Loucy (cell line): ENCODE data around the gene CD96.

Source experiments
- H2AFZ ChIP-seq: fragments of 200-600 bp; sonication (generic); 2 replicates; pipeline ENCODE4 v1.6.0; 2016; ENCODE audit warnings: antibody characterized with exemption, mild to moderate bottlenecking, low read length, moderate library complexity
- H3F3A ChIP-seq: fragments of 200-600 bp; 2 replicates; pipeline ENCODE4 v1.6.0; 2016; ENCODE audit warnings: antibody characterized with exemption, low read depth, mild to moderate bottlenecking
- H3K27me3 ChIP-seq: fragments of 200-600 bp; sonication (generic); 2 replicates; pipeline ENCODE4 v1.6.1; 2014; ENCODE audit warnings: low read length, mild to moderate bottlenecking; ENCODE audit not compliant: insufficient read depth, poor library complexity, severe bottlenecking
- H3K36me3 ChIP-seq: fragments of 200-600 bp; sonication (generic); 2 replicates; pipeline ENCODE4 v1.6.1; 2016; ENCODE audit warnings: low read length; ENCODE audit not compliant: insufficient read depth
- H3K4me1 ChIP-seq: fragments of 200-600 bp; sonication (generic); 2 replicates; pipeline ENCODE4 v1.5.1; 2014; ENCODE audit warnings: low read length, mild to moderate bottlenecking; ENCODE audit not compliant: insufficient read depth, poor library complexity, severe bottlenecking
- H3K4me2 ChIP-seq: fragments of 200-600 bp; sonication (generic); 2 replicates; pipeline ENCODE4 v1.6.0; 2014; ENCODE audit warnings: antibody characterized with exemption, low read length, low read depth, mild to moderate bottlenecking; ENCODE audit not compliant: poor library complexity, severe bottlenecking
- H3K4me3 ChIP-seq: fragments of 200-600 bp; sonication (generic); 2 replicates; pipeline ENCODE4 v1.5.1; 2014; ENCODE audit warnings: low read length, mild to moderate bottlenecking, mixed read lengths; ENCODE audit not compliant: poor library complexity, severe bottlenecking
- H3K79me2 ChIP-seq: fragments of 200-600 bp; sonication (generic); 2 replicates; pipeline ENCODE4 v1.6.1; 2014; ENCODE audit warnings: low read length; ENCODE audit not compliant: insufficient read depth
- H3K9ac ChIP-seq: fragments of 200-600 bp; sonication (generic); 2 replicates; pipeline ENCODE4 v1.6.0; 2014; ENCODE audit warnings: mild to moderate bottlenecking, low read depth, low read length, moderate library complexity; ENCODE audit not compliant: poor library complexity, severe bottlenecking
- H3K9me2 ChIP-seq: fragments of 200-600 bp; sonication (generic); replicated peaks from 2 replicates; pipeline ENCODE4 v1.6.1; 2016; ENCODE audit warnings: low read depth, low read length, mixed read lengths
- H3K9me3 ChIP-seq: fragments of 200-600 bp; sonication (generic); 2 replicates; pipeline ENCODE4 v1.6.1; 2014; ENCODE audit warnings: mild to moderate bottlenecking, antibody characterized with exemption, low read length, low read depth; ENCODE audit not compliant: insufficient read depth
- H4K20me1 ChIP-seq: fragments of 200-600 bp; sonication (generic); 2 replicates; pipeline ENCODE4 v1.6.0; 2014; ENCODE audit warnings: antibody characterized with exemption, low read length, mild to moderate bottlenecking; ENCODE audit not compliant: insufficient read depth, poor library complexity, severe bottlenecking
- EZH2phosphoT487 ChIP-seq: fragments of 200-600 bp; IDR thresholded peaks from 2 replicates; pipeline ENCODE4 v1.6.1; 2018; ENCODE audit warnings: antibody characterized with exemption, mild to moderate bottlenecking, moderate library complexity, borderline replicate concordance
- TF ChIP-seq, protein P1 (sequence below): fragments of 200-600 bp; sonication (generic); conservative IDR thresholded peaks from 2 replicates; pipeline ENCODE4 v1.5.1; 2014; ENCODE audit warnings: mild to moderate bottlenecking, antibody characterized with exemption, low read length

CD96 gene

DNA sequence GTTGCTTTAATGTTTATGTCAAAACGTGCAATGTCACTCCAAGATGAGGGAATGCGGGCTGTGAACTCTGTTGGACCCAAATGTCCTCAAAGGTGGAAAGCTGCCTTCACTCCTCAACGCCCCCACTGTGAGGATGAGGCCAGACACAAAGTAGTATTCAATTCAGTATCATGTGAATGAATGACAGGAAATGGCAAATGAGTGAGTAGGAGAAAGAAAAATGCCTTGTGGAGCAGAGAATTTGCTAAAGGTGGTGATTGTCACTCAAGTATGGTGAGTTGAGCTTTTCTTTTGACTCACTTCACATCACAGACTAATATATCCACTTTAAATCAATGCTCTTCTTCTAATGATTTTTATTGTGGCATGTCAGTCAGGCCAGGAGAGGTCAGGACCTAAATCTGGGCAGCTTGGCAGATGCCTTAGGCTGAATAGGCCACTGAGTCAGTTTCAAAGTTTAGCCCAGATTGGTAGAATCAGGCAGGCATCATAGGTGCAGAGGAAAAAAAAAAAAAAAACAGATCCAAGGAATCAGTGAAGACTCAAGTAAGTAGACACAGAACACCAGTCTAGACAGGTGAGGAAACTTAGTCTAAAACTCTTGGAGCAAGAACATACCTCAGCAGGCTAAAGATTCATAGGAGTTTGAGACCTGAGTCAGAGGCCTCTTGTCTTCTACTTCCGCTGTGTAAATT, 124.2 kb downstream of the CD96 start:
- H4K20me1 ChIP-seq, result no peaks in the 10 kb centered on the region
- H3K9ac ChIP-seq, result no peak overlapping the region
- H2AFZ ChIP-seq, result no peak overlapping the region
- H3K27me3 ChIP-seq, result no peaks in the 10 kb centered on the region
- no peaks in the 10 kb centered on the region for H3K9me2 ChIP-seq
- peaks cover 16% of the 10 kb centered on the region; the same call in 1 of the 2 replicates for H3K9me3 ChIP-seq
- no peak overlapping the region for H3K4me2 ChIP-seq
- peaks cover 28% of the 10 kb centered on the region for H3K4me1 ChIP-seq
- no peaks in the 10 kb centered on the region for H3F3A ChIP-seq
- no peaks in the 10 kb centered on the region for H3K79me2 ChIP-seq
- no peak overlapping the region for H3K4me3 ChIP-seq
- peaks cover 3% of the 10 kb centered on the region; the same call in 1 of the 2 replicates for H3K36me3 ChIP-seq
- TF ChIP-seq, protein P1, sequence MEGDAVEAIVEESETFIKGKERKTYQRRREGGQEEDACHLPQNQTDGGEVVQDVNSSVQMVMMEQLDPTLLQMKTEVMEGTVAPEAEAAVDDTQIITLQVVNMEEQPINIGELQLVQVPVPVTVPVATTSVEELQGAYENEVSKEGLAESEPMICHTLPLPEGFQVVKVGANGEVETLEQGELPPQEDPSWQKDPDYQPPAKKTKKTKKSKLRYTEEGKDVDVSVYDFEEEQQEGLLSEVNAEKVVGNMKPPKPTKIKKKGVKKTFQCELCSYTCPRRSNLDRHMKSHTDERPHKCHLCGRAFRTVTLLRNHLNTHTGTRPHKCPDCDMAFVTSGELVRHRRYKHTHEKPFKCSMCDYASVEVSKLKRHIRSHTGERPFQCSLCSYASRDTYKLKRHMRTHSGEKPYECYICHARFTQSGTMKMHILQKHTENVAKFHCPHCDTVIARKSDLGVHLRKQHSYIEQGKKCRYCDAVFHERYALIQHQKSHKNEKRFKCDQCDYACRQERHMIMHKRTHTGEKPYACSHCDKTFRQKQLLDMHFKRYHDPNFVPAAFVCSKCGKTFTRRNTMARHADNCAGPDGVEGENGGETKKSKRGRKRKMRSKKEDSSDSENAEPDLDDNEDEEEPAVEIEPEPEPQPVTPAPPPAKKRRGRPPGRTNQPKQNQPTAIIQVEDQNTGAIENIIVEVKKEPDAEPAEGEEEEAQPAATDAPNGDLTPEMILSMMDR, result no peak
- no peak for TF ChIP-seq EZH2phosphoT487

DNA sequence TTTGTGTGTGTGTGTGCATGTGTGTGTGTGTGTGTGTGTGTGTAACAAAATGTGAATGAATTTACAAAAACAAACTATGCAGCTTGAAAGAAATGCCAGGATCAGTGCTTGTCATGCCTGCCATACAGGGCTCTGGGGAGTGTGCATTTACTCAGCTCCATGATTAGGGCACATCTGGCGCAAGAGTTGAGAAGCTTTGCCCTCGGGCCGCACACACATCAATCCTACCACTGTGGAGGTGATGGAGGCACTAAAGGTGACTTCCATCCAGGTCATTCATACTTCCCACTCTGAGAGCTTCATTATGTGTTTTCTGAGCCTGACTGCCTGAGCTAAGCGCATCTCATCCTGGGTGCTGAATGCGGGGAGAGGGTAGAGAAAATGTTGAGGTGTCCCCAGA, 125.2 kb downstream of the CD96 start:
- TF ChIP-seq, protein P1, result no peak
- Histone ChIP-seq H3K9me2 (no peaks in the 10 kb centered on the region), H3F3A (no peaks in the 10 kb centered on the region), H3K27me3 (no peaks in the 10 kb centered on the region), H3K4me1 (peaks cover 28% of the 10 kb centered on the region), H3K4me2 (peak overlapping the region; percentile 70), H4K20me1 (no peaks in the 10 kb centered on the region), H3K79me2 (no peaks in the 10 kb centered on the region), H3K4me3 (peak overlapping the region; percentile 49), H2AFZ (peak overlapping the region; percentile 9; the same call in 1 of the 2 replicates), H3K36me3 (peaks cover 3% of the 10 kb centered on the region; the same call in 1 of the 2 replicates), H3K9me3 (peaks cover 7% of the 10 kb centered on the region; the same call in 1 of the 2 replicates), H3K9ac (peak overlapping the region; percentile 46)

DNA sequence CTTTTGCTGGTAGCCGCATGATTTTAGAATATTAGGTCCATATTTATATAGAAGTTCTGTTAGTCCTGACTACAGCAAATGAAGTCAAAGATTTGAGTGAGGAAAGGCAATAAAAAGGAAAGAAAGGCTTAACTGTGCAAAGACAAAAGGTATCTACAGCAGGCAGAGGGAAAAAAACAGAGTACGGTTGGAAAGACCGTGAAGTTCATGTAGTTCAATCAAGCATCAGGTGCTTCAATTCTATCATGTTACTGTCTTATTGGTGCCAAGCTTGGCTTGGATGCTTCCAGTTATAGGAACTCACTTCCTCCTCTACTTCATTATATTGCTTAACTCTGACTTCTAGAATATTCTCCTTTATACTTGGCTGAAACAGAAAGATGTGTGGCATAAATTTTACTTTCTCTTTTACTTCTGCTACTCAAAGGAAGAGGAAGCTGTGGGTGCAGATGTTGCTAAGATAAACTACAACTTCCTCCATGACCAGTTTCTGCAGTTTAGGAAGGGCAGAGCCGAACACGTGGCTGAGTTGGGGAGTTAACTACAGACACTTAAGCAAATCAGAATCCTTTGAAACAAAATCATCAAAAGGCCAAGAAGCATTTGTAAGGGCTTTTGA, 125.7 kb downstream of the CD96 start:
- Histone ChIP-seq H2AFZ (peak overlapping the region; percentile 9; the same call in 1 of the 2 replicates), H3K79me2 (no peaks in the 10 kb centered on the region), H3K4me1 (peaks cover 30% of the 10 kb centered on the region), H3K4me2 (peak overlapping the region; percentile 70), H3K9ac (peak overlapping the region; percentile 46), H3K27me3 (no peaks in the 10 kb centered on the region), H3K9me3 (peaks cover 2% of the 10 kb centered on the region; the same call in 1 of the 2 replicates), H3F3A (no peaks in the 10 kb centered on the region), H4K20me1 (no peaks in the 10 kb centered on the region), H3K36me3 (0 out of 2 replicates have a peak, but pooled peaks cover under 1% of the 10 kb centered on the region), H3K9me2 (no peaks in the 10 kb centered on the region), H3K4me3 (peak overlapping the region; percentile 49)
- TF ChIP-seq, protein P1, result no peak
- no peak for TF ChIP-seq EZH2phosphoT487
